ENCODE data around the gene SAMHD1. TPM values are rescaled to one million over a fixed set of nuclear protein-coding genes. Genes with fewer than 3 reads are reported as not detected.

Gene SAMHD1
- total and polyA plus RNA-seq, 9 of the 15 experiments (the other 6 are each of a cell fraction or from before 2014, with no cell fraction given) = 6.8 to 20.4 (median 14.8) TPM

GRCh38 chr20:36861625-36861874, 90.0 kb downstream of the SAMHD1 start (continued):
- TF ChIP-seq ETV6 (IDR thresholded peaks at IDR 0.05; ENCODE audit: borderline replicate concordance in 1 of 2, low read depth in 2 of 2, low read length in 1 of 2) = no peak
- TF ChIP-seq ETV6 (CRISPR knock-in tag; IDR thresholded peaks at IDR 0.05; ENCODE audit: borderline replicate concordance) = no peak
- no peak for TF ChIP-seq TCF15 (CRISPR knock-in tag; IDR thresholded peaks at IDR 0.05)
- peak; percentile 96 for TF ChIP-seq ZKSCAN1 (IDR thresholded peaks at IDR 0.05; ENCODE audit: low read depth, low read length)
- no peak for TF ChIP-seq HOMEZ (CRISPR knock-in tag; IDR thresholded peaks at IDR 0.05)
- no peak for TF ChIP-seq STAT5A (IDR thresholded peaks at IDR 0.05; ENCODE audit: borderline replicate concordance, low read length)
- no peak for TF ChIP-seq ZBTB7A (IDR thresholded peaks at IDR 0.05; ENCODE audit: borderline replicate concordance, control insufficient read depth, low read depth, low read length)
- no peak for TF ChIP-seq CBFA2T3 (IDR thresholded peaks at IDR 0.05)
- TF ChIP-seq LCOR (CRISPR knock-in tag; IDR thresholded peaks at IDR 0.05) = no peak
- no peak for TF ChIP-seq SRSF9 (IDR thresholded peaks at IDR 0.05; ENCODE audit: borderline replicate concordance, low read depth, low read length)
- no peak for TF ChIP-seq ARID1B (IDR thresholded peaks at IDR 0.05)
- no peak for TF ChIP-seq RREB1 (CRISPR knock-in tag; IDR thresholded peaks at IDR 0.05)
- no peak for TF ChIP-seq TSC22D4 (tag; IDR thresholded peaks at IDR 0.05)
- no peak for TF ChIP-seq ARID3B (CRISPR knock-in tag; IDR thresholded peaks at IDR 0.05; ENCODE audit: borderline replicate concordance)
- TF ChIP-seq FOXO4 (CRISPR knock-in tag; IDR thresholded peaks at IDR 0.05) = no peak

All from K562 (cell line).